ENCODE results near the gene ARMC9.

ARMC9 gene

GRCh38 chr2:231256494-231256893 is 58.1 kb downstream of the ARMC9 start:
- no peak for DNase-seq (ENCODE audit: low read depth)
- no peak for TF ChIP-seq CTCF (IDR thresholded peaks at IDR 0.05; ENCODE audit: control insufficient read depth, insufficient read depth, low read depth, low read length, missing control alignments)
- no peak overlapping the region for H3K4me3 ChIP-seq (ENCODE audit: control insufficient read depth, low read depth, low read length)

GRCh38 chr2:231257763-231258162 is 59.3 kb downstream of the ARMC9 start:
- no peak for DNase-seq (ENCODE audit: low read depth)
- no peak overlapping the region for H3K4me3 ChIP-seq (ENCODE audit: control insufficient read depth, low read depth, low read length)
- TF ChIP-seq CTCF (IDR thresholded peaks at IDR 0.05; ENCODE audit: control insufficient read depth, insufficient read depth, low read depth, low read length, missing control alignments) = no peak

GRCh38 chr2:231258701-231259100 is 60.3 kb downstream of the ARMC9 start:
- TF ChIP-seq CTCF (IDR thresholded peaks at IDR 0.05; ENCODE audit: control insufficient read depth, insufficient read depth, low read depth, low read length, missing control alignments) = no peak
- DNase-seq (ENCODE audit: low read depth) = no peak
- no peak overlapping the region for H3K4me3 ChIP-seq (ENCODE audit: control insufficient read depth, low read depth, low read length)

- DNase-seq (ENCODE audit: low read depth) = no peak
- TF ChIP-seq CTCF (IDR thresholded peaks at IDR 0.05; ENCODE audit: control insufficient read depth, insufficient read depth, low read depth, low read length, missing control alignments) = no peak
- no peak overlapping the region for H3K4me3 ChIP-seq (ENCODE audit: control insufficient read depth, low read depth, low read length)
Measured at GRCh38 chr2:231259104-231259503, 60.7 kb downstream of the ARMC9 start.

- no peak overlapping the region for H3K4me3 ChIP-seq (ENCODE audit: control insufficient read depth, low read depth, low read length)
- no peak for TF ChIP-seq CTCF (IDR thresholded peaks at IDR 0.05; ENCODE audit: control insufficient read depth, insufficient read depth, low read depth, low read length, missing control alignments)
- DNase-seq (ENCODE audit: low read depth) = no peak
Measured at GRCh38 chr2:231260442-231261208, 62.2 kb downstream of the ARMC9 start.

GRCh38 chr2:231263118-231263831 is 64.8 kb downstream of the ARMC9 start:
- no peak for TF ChIP-seq CTCF (IDR thresholded peaks at IDR 0.05; ENCODE audit: control insufficient read depth, insufficient read depth, low read depth, low read length, missing control alignments)
- DNase-seq (ENCODE audit: low read depth) = no peak
- H3K4me3 ChIP-seq (ENCODE audit: control insufficient read depth, low read depth, low read length) = no peak overlapping the region
